ENCODE measurements around the gene RBM5.

RBM5 gene

DNA sequence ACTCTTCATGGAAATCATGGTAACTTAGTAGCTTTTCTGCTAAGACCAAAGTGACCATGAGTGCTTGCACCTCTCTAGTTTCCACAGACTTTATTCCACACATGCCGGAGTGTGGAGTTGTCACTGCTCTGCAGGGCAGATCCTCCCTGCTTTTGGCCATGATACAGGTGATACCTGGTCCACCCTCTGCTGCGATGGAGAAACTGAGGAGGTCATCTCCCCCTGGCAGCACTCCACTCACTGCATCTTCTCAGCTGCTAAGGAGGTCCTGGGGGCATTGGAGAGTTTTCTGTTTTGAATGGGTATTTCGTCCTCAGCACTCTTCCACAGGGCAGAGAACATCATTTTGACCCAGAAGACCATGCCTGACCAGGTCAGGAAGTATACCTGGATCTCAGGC is 31.1 kb downstream of the RBM5 start:
- peak overlapping the region; percentile 69 for H3K27ac ChIP-seq
- DNase-seq (ENCODE audit: low spot score) = no peak
- POLR2A ChIA-PET (ENCODE audit: low non-redundant PET) = no interaction called here
- TF ChIP-seq CTCF (conservative IDR thresholded peaks at IDR 0.05; ENCODE audit: low read depth) = no peak
- CTCF ChIA-PET = interaction anchor here (0.6 to 3.3 kb wide), 2 partner anchors 69 to 72 kb away, joined by 3 to 14 read pairs; partner anchors contain the start of gene GNAT1

GRCh38 chr3:50120364-50121071 is 31.8 kb downstream of the RBM5 start:
- CTCF ChIA-PET = interaction anchor here (0.5 to 3.3 kb wide), 8 partner anchors 36 to 136 kb away, joined by 3 to 18 read pairs (median 4); partner anchors contain the start of gene GNAT1
- peak overlapping the region; percentile 69 for H3K27ac ChIP-seq
- DNase-seq (ENCODE audit: low spot score) = no peak
- POLR2A ChIA-PET (ENCODE audit: low non-redundant PET) = interaction anchor here (0.6 kb wide), 1 partner anchor 54 kb away, joined by 3 read pairs; no protein-coding TSS in a partner anchor
- TF ChIP-seq CTCF (conservative IDR thresholded peaks at IDR 0.05; ENCODE audit: low read depth) = no peak

GRCh38 chr3:50121072-50122032 is 32.6 kb downstream of the RBM5 start:
- peak overlapping the region; percentile 69 for H3K27ac ChIP-seq
- peak; percentile 85 for DNase-seq (ENCODE audit: low spot score)
- CTCF ChIA-PET = interaction anchor here (0.6 to 3.3 kb wide), 8 partner anchors 14 to 121 kb away, joined by 3 to 18 read pairs (median 3); partner anchors contain the start of gene GNAT1
- POLR2A ChIA-PET (ENCODE audit: low non-redundant PET) = interaction anchor here (0.6 kb wide), 1 partner anchor 54 kb away, joined by 3 read pairs; no protein-coding TSS in a partner anchor
- TF ChIP-seq CTCF (conservative IDR thresholded peaks at IDR 0.05; ENCODE audit: low read depth) = peak; percentile 75

DNA sequence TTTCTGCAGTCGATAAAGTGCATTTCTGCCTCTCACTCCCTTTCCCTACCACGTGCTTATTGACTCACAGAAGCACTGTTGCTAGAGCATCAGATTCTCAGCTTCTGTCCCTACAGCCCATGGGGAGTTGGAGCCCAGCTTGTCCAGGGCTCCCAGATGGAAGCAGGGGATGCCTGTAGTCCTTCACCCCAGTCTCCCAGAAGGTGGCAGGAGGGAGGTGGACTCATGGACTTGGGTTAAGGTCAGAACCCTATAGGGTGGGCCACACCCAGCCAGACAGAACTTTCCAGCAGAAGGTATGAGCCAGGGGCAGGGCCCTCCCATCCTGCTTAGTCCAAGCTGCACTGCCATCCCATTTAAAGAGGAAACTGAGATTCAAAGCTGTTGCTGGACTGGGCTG is 33.4 kb downstream of the RBM5 start:
- no peak for DNase-seq (ENCODE audit: low spot score)
- CTCF ChIA-PET = interaction anchor here (0.9 to 2.4 kb wide), 5 partner anchors 14 to 104 kb away, joined by 3 to 18 read pairs (median 3); no protein-coding TSS in a partner anchor
- TF ChIP-seq CTCF (conservative IDR thresholded peaks at IDR 0.05; ENCODE audit: low read depth) = no peak
- POLR2A ChIA-PET (ENCODE audit: low non-redundant PET) = no interaction called here
- H3K27ac ChIP-seq = peak overlapping the region; percentile 69

DNA sequence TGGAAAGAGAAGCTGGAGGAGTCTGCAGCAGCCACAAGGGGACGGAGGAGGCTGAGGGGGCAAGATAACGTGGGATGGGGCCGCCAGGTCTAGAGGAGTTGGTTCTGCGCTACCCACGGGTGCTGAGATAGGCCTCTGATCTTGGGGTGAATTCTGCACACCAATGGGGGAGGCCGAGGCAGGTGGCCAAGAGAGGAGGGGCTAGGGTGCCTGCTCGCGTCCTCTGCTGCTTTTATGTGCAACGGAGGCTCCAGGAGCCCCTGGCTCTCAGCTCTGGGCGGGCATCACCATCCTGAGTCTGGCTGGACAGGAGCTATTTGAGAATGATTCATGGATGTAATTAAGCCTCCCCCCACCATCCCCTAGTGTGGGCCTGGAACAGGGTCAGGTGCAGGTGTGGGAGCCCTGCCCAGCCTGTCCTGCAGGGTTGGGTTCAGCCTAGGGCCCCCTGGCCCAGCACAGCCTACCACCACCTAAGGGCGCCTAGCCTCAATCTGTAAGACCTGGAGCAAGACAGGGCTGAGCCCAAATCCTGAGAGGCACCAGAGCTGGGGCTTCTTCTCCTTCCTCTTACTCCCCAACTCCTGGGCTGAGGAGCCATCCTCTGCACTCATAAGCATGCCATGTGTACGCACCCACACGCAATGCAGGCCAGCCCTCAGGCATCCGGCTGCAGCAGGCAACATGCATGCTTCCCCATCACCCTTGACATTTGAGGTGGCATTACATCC is 34.1 kb downstream of the RBM5 start:
- ChIA-PET CTCF (interaction anchor here (0.9 to 2.4 kb wide), 4 partner anchors 66 to 103 kb away, joined by 3 to 18 read pairs (median 4); no protein-coding TSS in a partner anchor), POLR2A (ENCODE audit: low non-redundant PET) (no interaction called here)
- H3K27ac ChIP-seq = peak overlapping the region; percentile 69
- DNase-seq (ENCODE audit: low spot score) = no peak
- TF ChIP-seq CTCF (conservative IDR thresholded peaks at IDR 0.05; ENCODE audit: low read depth) = no peak

Measured in RWPE1 (cell line).